Hepatocyte (in vitro differentiated cells): ENCODE results near the gene FBXW10B.
"Not testable (repeated sequence)": the region's sequence is repeated elsewhere in the genome, so short reads cannot be mapped to it uniquely, and the experiment has no call there.

Experiments
- EZH2phosphoT487 ChIP-seq: fragments of 200-600 bp; sonication (generic); IDR thresholded peaks from one replicate; pipeline ENCODE4 v1.6.1; 2018; ENCODE audit warnings: antibody characterized with exemption, mild to moderate bottlenecking, low read depth, moderate library complexity; ENCODE audit not compliant: unreplicated experiment, severe bottlenecking
- TF ChIP-seq, protein P1 (sequence below): fragments of 200-600 bp; sonication (generic); IDR thresholded peaks from 2 replicates; pipeline ENCODE4 v1.5.1; 2016; ENCODE audit warnings: antibody characterized with exemption, mild to moderate bottlenecking; ENCODE audit not compliant: poor library complexity

- TF ChIP-seq, protein P1, sequence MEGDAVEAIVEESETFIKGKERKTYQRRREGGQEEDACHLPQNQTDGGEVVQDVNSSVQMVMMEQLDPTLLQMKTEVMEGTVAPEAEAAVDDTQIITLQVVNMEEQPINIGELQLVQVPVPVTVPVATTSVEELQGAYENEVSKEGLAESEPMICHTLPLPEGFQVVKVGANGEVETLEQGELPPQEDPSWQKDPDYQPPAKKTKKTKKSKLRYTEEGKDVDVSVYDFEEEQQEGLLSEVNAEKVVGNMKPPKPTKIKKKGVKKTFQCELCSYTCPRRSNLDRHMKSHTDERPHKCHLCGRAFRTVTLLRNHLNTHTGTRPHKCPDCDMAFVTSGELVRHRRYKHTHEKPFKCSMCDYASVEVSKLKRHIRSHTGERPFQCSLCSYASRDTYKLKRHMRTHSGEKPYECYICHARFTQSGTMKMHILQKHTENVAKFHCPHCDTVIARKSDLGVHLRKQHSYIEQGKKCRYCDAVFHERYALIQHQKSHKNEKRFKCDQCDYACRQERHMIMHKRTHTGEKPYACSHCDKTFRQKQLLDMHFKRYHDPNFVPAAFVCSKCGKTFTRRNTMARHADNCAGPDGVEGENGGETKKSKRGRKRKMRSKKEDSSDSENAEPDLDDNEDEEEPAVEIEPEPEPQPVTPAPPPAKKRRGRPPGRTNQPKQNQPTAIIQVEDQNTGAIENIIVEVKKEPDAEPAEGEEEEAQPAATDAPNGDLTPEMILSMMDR = not testable (repeated sequence)
- not testable (repeated sequence) for TF ChIP-seq EZH2phosphoT487
Measured at GRCh38 chr17:15645099-15645941, 25.8 kb upstream of the FBXW10B start.
